ENCODE results near the gene ADH4. TPM values are rescaled to one million over a fixed set of nuclear protein-coding genes. Genes with fewer than 3 reads are reported as not detected.

The ADH4 gene
- total and polyA plus RNA-seq, 9 of the 15 experiments (the other 6 are each of a cell fraction or from before 2014, with no cell fraction given), result not detected

DNA sequence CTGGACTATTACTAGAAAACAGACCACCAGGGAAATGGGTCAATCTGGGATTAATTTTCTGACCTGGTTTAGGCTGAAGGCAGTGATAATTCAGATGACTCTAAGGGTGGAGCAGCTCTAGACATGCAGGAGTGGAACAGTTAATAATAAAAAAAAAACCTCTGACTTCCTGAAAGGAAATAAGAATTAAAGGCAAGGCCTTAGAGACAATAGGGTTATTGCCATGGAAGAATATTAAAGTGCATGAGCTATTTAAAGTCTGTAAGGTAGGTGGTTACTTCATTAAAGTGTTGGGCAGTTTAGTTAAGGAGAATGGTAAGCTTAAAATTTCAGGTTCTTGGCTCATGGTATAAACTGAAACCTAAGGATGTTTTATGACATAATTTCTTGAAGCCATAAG is 40.9 kb downstream of the ADH4 start:
- Histone ChIP-seq H3K9ac (ENCODE audit: insufficient read depth in 1 of 2, low read depth in 2 of 2, low read length in 2 of 2) (no peak overlapping the region), H3K79me2 (ENCODE audit: control insufficient read depth, insufficient read depth, low read length) (no peaks in the 10 kb centered on the region; the same call in 2 of the 3 replicates), H4K20me1 (replicated peaks; ENCODE audit: control insufficient read depth, insufficient read depth, low read length) (no peaks in the 10 kb centered on the region), H3K9me1 (ENCODE audit: control insufficient read depth, insufficient read depth, low read length) (no peaks in the 10 kb centered on the region), H3K27ac (ENCODE audit: extremely low read depth, low read depth, low read length) (no peak overlapping the region), H3K4me3 (no peak overlapping the region), H3K36me3 (ENCODE audit: control insufficient read depth, insufficient read depth, low read length) (no peaks in the 10 kb centered on the region), H2AFZ (ENCODE audit: low read depth, low read length) (no peak overlapping the region), H3K4me2 (ENCODE audit: insufficient read depth, low read length) (no peak overlapping the region), H3K9me3 (replicated peaks; ENCODE audit: control insufficient read depth, insufficient read depth, low read depth, low read length) (no peaks in the 10 kb centered on the region), H3K4me1 (replicated peaks in 1 of 2; ENCODE audit: control insufficient read depth in 2 of 2, insufficient read depth in 2 of 2, low read length in 2 of 2) (peaks cover 0 to 4% of the 10 kb centered on the region in 2 experiments; a peak in 3 of 5 replicates), H3K27me3 (ENCODE audit: control insufficient read depth in 2 of 2, insufficient read depth in 2 of 2, low read length in 2 of 2) (no peaks in the 10 kb centered on the region)
- FAIRE-seq, result no peak
- POLR2A ChIA-PET, result interaction anchor here (0.6 kb wide), 1 partner anchor 230 kb away, joined by 4 read pairs; no protein-coding TSS in a partner anchor
- no peak for ATAC-seq
- no TSS peak for BruUV-seq (replicated peaks)
- TF ChIP-seq ZNF511 (CRISPR knock-in tag; IDR thresholded peaks at IDR 0.05) (no peak), PHF8 (IDR thresholded peaks at IDR 0.05; ENCODE audit: borderline replicate concordance, low read length) (no peak)
- no peak for DNase-seq (ENCODE audit: extremely low read depth in 1 of 4, low spot score in 3 of 4)
- in situ Hi-C loops (cut with MboI), result no loop called here
- intact Hi-C loops (cut with micrococcal nuclease), result no loop called here
- CTCF ChIA-PET (ENCODE audit: low intra/inter-chr PET ratio), result no interaction called here

- Histone ChIP-seq H3K36me3 (ENCODE audit: control insufficient read depth, insufficient read depth, low read length) (no peaks in the 10 kb centered on the region), H4K20me1 (replicated peaks; ENCODE audit: control insufficient read depth, insufficient read depth, low read length) (no peaks in the 10 kb centered on the region), H2AFZ (ENCODE audit: low read depth, low read length) (no peak overlapping the region), H3K27me3 (ENCODE audit: control insufficient read depth in 2 of 2, insufficient read depth in 2 of 2, low read length in 2 of 2) (no peaks in the 10 kb centered on the region), H3K79me2 (ENCODE audit: control insufficient read depth, insufficient read depth, low read length) (no peaks in the 10 kb centered on the region; the same call in 2 of the 3 replicates), H3K9ac (ENCODE audit: insufficient read depth in 1 of 2, low read depth in 2 of 2, low read length in 2 of 2) (no peak overlapping the region), H3K4me3 (no peak overlapping the region), H3K9me3 (replicated peaks; ENCODE audit: control insufficient read depth, insufficient read depth, low read depth, low read length) (no peaks in the 10 kb centered on the region), H3K4me2 (ENCODE audit: insufficient read depth, low read length) (no peak overlapping the region), H3K9me1 (ENCODE audit: control insufficient read depth, insufficient read depth, low read length) (no peaks in the 10 kb centered on the region), H3K27ac (ENCODE audit: extremely low read depth, low read depth, low read length) (no peak overlapping the region), H3K4me1 (replicated peaks in 1 of 2; ENCODE audit: control insufficient read depth in 2 of 2, insufficient read depth in 2 of 2, low read length in 2 of 2) (peaks cover 0 to 4% of the 10 kb centered on the region in 2 experiments; a peak in 3 of 5 replicates)
- DNase-seq (ENCODE audit: extremely low read depth in 1 of 4, low spot score in 3 of 4) (no peak), FAIRE-seq (no peak), ATAC-seq (no peak)
- ChIA-PET POLR2A (interaction anchor here (0.6 kb wide), 1 partner anchor 230 kb away, joined by 4 read pairs; no protein-coding TSS in a partner anchor), CTCF (ENCODE audit: low intra/inter-chr PET ratio) (no interaction called here)
- intact Hi-C loops (cut with micrococcal nuclease), result no loop called here
- in situ Hi-C loops (cut with MboI), result no loop called here
- BruUV-seq (replicated peaks), result no TSS peak
- TF ChIP-seq ZNF134 (CRISPR knock-in tag; conservative IDR thresholded peaks at IDR 0.05), result no peak
- TF ChIP-seq, protein P1, sequence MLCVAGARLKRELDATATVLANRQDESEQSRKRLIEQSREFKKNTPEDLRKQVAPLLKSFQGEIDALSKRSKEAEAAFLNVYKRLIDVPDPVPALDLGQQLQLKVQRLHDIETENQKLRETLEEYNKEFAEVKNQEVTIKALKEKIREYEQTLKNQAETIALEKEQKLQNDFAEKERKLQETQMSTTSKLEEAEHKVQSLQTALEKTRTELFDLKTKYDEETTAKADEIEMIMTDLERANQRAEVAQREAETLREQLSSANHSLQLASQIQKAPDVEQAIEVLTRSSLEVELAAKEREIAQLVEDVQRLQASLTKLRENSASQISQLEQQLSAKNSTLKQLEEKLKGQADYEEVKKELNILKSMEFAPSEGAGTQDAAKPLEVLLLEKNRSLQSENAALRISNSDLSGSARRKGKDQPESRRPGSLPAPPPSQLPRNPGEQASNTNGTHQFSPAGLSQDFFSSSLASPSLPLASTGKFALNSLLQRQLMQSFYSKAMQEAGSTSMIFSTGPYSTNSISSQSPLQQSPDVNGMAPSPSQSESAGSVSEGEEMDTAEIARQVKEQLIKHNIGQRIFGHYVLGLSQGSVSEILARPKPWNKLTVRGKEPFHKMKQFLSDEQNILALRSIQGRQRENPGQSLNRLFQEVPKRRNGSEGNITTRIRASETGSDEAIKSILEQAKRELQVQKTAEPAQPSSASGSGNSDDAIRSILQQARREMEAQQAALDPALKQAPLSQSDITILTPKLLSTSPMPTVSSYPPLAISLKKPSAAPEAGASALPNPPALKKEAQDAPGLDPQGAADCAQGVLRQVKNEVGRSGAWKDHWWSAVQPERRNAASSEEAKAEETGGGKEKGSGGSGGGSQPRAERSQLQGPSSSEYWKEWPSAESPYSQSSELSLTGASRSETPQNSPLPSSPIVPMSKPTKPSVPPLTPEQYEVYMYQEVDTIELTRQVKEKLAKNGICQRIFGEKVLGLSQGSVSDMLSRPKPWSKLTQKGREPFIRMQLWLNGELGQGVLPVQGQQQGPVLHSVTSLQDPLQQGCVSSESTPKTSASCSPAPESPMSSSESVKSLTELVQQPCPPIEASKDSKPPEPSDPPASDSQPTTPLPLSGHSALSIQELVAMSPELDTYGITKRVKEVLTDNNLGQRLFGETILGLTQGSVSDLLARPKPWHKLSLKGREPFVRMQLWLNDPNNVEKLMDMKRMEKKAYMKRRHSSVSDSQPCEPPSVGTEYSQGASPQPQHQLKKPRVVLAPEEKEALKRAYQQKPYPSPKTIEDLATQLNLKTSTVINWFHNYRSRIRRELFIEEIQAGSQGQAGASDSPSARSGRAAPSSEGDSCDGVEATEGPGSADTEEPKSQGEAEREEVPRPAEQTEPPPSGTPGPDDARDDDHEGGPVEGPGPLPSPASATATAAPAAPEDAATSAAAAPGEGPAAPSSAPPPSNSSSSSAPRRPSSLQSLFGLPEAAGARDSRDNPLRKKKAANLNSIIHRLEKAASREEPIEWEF (CRISPR knock-in tag; IDR thresholded peaks at IDR 0.05), result no peak
- TF ChIP-seq ZNF561 (CRISPR knock-in tag; conservative IDR thresholded peaks at IDR 0.05), result no peak
- TF ChIP-seq ZNF79 (CRISPR knock-in tag; IDR thresholded peaks at IDR 0.05; ENCODE audit: low read depth), result no peak
- TF ChIP-seq PPARD (CRISPR knock-in tag; IDR thresholded peaks at IDR 0.05), result no peak
- no peak for TF ChIP-seq SMC3 (conservative IDR thresholded peaks at IDR 0.05; ENCODE audit: insufficient read depth, low read depth, low read length)
- no peak for TF ChIP-seq BCOR (IDR thresholded peaks at IDR 0.05)
- TF ChIP-seq SREBF1 (IDR thresholded peaks at IDR 0.05; ENCODE audit: borderline replicate concordance, low read depth, low read length), result no peak
- WGBS (ENCODE audit: insufficient coverage, low coverage, missing lambda C conversion rate), result 95% methylated on average over 2 of the region's 2 CpGs
These were observed 41.5 kb downstream of the ADH4 start for GRCh38 chr4:99102634-99103033.

All from K562 (cell line).